G401.6 (cell line): ENCODE results near the gene C1orf35.

ENCODE experiments used
- FAIRE-seq: peaks from 2 replicates; lab custom pipeline; 2012; peaks lifted over from hg19 to GRCh38; lab: Jason Lieb, UNC

The C1orf35 gene

DNA sequence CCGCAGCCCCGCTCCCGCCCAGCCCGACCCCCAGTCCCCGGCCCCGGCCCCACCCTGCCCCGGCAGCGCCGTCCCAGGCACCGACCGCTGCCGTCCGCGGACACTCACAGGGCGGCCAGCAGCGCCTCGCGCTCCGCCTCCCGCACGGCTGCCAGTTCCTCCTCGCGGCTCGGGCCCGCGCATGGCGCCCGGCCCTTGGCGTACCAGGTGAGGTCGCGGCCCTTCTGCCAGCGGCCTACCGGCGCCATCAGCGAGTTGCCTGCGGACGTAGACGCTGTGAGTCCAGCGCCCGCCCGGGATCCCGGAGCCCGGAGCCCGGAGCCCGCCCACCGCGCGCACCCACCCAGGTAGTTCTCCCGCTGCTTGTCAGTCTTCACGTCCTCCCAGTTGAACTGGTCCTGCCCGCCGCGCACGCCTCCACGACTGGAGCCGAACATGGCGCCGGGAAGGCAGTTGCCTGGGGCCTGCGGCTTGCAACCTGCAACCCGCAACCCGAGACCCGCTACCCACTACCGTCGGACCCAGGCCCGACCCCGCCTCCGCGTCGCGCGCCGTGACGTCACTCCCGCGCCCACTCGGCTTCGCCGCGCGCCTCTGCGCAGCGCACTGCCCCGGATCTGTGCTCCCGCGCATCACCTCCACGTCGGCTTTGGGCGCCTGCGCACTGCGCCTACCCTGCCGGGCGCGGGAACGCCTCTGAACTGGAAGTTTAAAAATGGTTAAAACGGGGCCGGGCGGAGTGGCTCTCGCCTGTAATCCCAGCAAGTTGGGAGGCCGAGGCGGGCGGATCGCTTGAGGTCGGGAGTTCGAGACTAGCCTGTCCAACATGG, at the start of gene C1orf35:
Gene C1orf35 (minus strand): TSS at position 535 of the 830 bp plus-strand sequence. CDS start 98 bp downstream, at position 437.
- peak; percentile 54 for FAIRE-seq

GRCh38 chr1:228152918-228153258, 49.8 kb upstream of the C1orf35 start:
- FAIRE-seq: no peak

- FAIRE-seq: no peak
These were observed 49.2 kb upstream of the C1orf35 start for GRCh38 chr1:228152097-228152917.

DNA sequence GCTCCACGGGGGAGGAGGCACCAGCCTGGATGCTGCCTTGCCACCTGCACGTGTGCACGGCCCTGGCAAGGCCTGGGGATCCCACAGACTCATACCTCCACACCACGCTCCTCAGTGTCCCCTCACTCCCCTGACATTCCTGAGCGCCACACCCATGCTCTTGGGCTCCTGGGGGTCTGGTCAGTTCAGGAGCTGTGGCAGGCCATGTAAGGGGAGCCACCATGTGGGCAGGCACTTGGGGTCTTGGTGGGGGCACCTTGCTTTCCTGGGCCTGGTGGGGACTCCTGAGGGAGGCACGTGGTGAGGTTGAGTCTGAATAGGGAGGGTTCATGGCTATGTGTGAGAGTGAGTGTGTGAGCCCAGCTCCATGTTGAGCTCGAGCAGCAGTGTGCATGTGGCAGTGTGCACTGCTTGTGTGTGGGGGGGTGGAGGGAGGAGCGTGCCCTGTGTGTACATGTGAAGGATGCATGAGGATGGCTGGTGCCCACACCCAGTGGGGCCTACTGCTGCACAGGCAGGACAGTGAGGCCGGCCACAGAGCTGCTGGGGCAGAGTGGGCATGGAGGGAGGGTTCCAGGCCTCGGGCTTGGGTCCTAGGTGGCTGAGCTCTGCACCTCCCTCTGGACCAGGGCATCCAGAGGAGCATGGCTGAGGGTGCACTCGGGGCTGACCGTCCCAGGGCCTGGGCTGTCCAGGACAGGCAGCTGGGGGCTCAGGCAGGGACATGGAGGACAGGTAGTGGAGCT, 48.2 kb upstream of the C1orf35 start:
- no peak for FAIRE-seq

GRCh38 chr1:228150461-228151179, 47.5 kb upstream of the C1orf35 start:
- FAIRE-seq: no peak

GRCh38 chr1:228150120-228150460, 47.0 kb upstream of the C1orf35 start:
- no peak for FAIRE-seq

- no peak for FAIRE-seq
These were observed 46.4 kb upstream of the C1orf35 start, which contains the start of gene GJC2 for GRCh38 chr1:228149406-228150119. Gene GJC2 (plus strand): TSS chr1:228149930. CDS start chr1:228157759, 7,829 bp downstream.

GRCh38 chr1:228148935-228149405, 45.8 kb upstream of the C1orf35 start:
- FAIRE-seq: no peak

GRCh38 chr1:228148196-228148861, 45.2 kb upstream of the C1orf35 start:
- FAIRE-seq: no peak

GRCh38 chr1:228147768-228148167, 44.6 kb upstream of the C1orf35 start:
- no peak for FAIRE-seq

- FAIRE-seq: no peak
These were observed 44.1 kb upstream of the C1orf35 start for GRCh38 chr1:228147151-228147693.

DNA sequence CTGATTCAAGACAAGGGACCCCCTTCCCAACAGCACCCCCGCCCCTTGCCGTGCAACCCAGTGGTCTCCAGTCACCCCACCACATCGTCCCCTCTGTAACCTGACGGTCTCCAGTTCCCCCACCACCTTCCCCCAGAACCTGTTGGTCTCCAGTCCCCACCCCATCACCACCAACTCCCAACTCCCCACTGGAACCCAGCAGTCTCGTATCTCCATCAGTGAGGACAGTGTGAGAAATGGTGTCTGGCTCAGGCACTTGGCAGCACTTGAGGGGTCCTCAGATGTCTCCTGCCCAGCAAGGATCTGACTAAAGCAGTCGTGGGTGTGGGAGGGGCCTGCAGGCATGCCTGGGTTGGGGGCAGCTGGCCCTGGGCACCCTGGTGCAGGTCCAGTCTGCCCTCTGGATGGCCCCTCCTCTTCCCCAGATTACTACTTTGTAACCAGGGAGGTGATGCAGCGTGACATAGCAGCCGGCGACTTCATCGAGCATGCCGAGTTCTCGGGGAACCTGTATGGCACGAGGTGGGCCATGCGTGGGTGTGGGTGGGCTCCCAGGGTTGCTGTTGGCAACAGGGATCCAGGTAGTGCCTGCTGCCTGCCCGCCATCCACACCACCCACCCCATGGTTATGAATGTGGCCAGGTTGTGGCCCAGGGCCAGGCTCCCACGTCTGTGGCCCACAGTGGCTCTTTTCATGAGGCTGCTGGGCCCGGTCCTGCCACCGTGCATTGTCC, 43.5 kb upstream of the C1orf35 start:
- FAIRE-seq: no peak

- no peak for FAIRE-seq
These were observed 42.6 kb upstream of the C1orf35 start for GRCh38 chr1:228145463-228146416.

GRCh38 chr1:228144993-228145343, 41.8 kb upstream of the C1orf35 start:
- no peak for FAIRE-seq

- FAIRE-seq: no peak
These were observed 41.3 kb upstream of the C1orf35 start for GRCh38 chr1:228144193-228144992.

- no peak for FAIRE-seq
These were observed 40.5 kb upstream of the C1orf35 start for GRCh38 chr1:228143480-228144192.

- no peak for FAIRE-seq
These were observed 39.6 kb upstream of the C1orf35 start for GRCh38 chr1:228142701-228143136.
